GM19452 (cell line): Measurements from ENCODE around the gene PITX2.

Source experiments
- ATAC-seq: cut with Tn5 transposase; IDR thresholded peaks from one replicate; pipeline ENCODE4 v1.9.1; 2021; ENCODE audit not compliant: unreplicated experiment

PITX2 gene

DNA sequence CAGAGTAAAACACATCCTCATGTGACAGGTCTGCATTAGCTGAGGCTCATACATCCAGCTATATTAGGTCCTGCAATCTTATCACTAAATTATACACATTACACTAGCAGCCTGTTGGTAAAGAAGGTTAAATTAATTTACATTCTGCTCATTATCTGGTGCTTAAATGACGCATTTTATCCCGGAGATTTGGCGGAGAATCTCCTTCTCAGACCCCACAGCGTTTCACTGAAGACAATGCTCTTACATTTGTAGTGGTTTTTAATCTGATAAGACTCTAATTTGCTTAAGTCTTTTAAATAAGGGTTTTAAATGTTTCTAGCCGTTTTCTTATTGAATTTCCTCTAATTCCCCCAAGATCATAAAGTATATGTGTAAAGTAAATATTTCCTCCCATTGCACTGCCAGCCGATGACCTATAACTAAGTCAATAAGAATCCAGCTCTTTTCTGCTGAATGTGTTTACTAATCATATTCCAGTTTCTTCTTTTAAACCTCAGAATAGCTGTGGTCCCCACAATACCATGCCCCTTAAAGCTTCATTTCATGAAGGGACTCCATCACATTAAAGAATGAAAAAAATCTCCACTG, 2.1 kb upstream of the PITX2 start:
- ATAC-seq: no peak

DNA sequence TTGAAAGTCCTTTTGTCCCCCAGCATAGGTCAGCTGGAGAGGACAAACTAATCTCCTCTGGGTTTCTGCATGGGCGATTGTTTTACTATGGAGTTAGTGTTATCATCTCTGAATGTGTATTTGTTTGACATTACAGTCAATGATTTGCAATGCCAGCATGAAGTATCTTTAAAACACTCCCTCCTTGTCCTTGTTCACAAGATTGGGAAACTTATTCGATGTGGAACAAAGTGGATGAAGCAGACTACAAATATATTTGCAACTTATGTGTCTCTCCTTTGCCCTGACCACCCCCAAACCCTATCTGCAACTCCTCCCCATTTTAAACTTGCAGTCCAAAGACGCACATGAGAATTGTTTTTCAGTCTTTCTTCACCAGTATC, 1.5 kb upstream of the PITX2 start:
- no peak for ATAC-seq

DNA sequence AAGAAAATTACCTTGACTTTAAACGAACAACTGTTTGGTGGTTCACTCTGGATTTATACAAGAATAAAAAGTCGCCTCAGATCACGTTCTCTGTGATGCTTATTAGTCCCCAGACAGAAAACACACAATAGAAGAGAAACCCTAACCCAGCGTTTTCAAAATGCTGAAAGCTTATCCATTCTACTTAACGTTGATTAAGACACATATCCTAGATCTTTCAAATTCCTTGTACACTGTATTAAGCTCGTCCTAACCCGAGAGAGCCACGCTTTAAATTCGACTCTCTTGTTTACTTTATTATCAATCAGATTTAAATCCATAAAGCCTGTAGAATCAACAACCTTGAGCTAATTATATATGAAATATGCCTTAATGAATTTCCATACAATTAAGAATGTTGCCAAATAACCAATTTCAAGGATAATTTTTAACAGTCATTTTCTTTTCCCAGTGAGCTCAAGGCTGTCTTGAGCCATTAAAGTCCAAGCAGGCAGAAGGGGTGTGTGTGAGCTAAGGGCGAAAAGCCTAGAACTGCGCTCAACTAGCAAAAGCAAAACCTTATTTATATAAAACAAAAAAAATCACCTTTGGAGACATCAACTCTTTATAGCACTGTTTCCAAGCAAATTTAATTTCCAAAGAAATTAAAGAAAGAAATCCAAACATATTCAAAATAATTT, 981 bp upstream of the PITX2 start:
- ATAC-seq: no peak

DNA sequence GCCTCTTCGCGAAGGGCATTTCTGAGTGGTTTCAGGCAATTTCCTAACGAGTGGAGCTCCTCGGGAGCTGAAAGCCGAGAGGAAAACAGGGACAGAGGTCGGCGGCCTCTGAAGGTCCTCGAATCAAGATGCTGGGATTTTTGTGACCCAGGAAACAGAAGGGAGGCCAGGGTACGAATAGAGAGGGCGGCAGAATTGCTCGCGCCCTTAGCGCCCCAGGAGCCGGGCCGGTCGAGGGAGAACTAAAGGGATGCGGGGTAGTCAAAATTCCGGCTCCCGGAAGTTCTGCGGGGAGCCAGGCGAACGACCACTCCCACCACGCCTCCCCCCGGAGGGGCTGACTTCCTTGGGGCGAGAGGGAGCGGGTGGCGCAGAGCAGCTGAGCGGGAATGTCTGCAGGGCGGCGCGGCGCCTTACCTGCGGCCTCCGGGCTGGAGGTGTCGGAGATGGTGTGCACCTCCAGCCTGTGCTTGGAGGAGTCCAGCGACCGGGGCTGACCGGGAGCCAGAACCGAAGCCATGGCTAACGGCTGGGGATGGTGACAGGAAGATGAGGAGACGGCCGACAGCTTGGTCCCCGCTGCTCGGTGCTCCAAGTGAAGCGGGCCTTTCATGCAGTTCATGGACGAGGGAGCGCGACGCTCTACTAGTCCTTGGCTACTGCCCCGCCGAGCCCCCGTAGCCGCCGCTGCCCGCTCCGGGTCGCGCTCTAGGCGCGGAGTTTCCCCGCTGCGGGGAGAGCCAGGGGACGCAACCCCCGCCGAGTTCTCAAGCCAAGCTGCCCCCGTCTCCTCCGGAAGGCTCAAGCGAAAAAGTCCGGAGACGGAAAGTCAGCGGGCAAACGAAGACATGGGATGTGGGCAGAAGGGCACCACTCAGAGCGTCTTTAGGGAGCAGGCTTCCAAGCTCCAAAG, 782 bp downstream of the PITX2 start:
- ATAC-seq: no peak

DNA sequence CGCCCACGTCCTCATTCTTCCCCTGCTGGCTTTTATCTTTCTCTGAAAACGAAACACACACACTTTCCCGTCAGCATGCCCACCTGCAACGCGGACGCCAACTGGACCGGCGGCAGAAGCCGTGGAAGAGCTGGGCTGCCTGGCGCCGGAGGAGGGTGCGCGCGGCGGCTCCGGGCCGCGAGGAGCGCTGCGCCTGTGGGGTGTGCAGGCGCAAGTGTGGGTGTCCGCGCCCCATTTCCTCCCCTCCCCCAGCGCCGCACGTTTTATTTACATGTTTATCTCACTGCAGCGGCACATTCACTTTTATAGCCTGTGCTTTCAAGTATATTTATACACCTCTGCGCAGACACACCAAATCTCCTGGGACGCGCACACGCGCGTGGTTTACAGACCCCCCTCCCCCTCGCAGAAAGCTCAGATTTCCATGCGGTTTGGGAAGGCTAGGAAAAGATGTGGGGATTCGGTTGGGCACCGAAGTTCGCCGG, 1.5 kb downstream of the PITX2 start:
- ATAC-seq: no peak

DNA sequence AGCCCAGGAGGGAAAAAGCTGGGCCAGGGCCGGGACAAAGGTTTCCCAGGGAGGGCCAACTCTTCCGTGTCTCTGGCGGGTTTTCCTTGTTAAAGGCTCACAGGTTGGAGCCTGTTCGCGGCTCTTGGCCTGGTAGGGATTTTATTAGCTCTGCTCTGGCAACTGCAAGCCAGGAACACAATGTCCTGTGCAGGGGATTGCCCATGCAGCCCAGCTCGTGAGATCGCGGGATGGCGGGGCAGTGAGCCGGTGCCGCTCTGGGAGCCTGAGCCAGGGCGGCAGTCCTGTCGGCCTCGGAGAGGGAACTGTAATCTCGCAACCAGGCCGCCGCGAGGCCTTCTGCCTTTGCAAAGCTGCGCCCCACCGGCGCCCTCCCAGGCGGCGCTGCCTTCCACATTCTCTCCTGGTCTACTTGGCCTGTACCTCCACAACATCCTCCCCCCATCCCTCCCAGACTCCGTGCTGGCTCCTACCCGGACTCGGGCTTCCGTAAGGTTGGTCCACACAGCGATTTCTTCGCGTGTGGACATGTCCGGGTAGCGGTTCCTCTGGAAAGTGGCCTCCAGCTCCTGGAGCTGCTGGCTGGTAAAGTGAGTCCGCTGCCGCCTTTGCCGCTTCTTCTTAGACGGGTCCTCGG, 2.1 kb downstream of the PITX2 start:
- no peak for ATAC-seq

DNA sequence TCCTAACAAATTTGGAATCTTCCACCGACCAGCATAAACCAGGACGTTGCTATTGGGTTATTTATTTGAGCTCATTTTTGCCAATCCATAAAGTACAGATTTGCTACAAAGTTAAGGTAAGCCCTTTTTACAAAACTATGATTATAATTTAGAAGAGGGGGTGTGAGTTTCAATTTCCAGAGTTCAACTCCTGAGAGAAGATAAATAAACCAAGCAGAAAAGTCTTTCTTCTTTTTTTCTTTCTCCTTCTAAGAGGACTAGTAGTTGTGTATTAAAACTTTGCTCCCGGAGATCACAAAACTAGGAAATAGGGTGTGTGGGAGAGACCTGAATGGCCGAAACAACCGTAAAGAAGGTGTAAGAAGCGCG, 2.6 kb downstream of the PITX2 start:
- ATAC-seq: no peak

DNA sequence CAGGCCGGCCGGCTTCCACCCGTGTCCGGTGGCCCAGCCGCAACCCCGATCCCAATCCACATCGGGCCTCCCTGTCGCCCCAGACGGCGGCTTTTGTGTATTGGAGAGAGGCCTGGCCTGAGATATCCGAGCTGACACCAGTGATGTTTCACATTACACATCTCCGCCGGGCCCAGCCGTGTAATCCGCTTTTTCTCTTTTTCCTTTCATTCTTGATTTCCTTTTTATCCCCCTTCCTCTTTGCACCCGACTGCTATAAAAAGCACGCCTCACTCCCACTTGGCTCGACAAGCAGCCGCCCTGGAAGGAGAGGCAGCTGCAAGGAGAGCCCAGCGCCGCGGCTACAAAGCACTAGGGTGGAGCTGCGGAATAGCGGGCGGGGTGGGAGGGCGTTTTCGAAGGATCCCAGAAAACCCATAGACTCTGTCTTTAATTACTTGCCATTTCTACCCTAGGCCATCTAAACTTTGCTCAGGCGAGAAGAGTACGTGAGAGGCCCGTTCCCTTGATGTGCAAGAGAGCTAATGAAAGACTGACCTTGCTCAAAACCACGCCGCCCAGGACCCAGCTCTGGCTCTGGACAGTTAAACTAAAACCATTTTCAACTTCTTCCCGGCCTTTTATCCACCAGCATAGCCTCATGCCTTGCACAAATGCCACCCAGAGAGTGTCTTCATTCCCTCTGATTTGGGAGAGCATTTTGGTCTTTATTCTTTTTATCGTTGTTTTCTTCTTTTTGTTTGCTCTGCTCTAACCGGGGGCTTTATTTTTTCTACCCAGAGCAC, 3.2 kb downstream of the PITX2 start:
- no peak for ATAC-seq

DNA sequence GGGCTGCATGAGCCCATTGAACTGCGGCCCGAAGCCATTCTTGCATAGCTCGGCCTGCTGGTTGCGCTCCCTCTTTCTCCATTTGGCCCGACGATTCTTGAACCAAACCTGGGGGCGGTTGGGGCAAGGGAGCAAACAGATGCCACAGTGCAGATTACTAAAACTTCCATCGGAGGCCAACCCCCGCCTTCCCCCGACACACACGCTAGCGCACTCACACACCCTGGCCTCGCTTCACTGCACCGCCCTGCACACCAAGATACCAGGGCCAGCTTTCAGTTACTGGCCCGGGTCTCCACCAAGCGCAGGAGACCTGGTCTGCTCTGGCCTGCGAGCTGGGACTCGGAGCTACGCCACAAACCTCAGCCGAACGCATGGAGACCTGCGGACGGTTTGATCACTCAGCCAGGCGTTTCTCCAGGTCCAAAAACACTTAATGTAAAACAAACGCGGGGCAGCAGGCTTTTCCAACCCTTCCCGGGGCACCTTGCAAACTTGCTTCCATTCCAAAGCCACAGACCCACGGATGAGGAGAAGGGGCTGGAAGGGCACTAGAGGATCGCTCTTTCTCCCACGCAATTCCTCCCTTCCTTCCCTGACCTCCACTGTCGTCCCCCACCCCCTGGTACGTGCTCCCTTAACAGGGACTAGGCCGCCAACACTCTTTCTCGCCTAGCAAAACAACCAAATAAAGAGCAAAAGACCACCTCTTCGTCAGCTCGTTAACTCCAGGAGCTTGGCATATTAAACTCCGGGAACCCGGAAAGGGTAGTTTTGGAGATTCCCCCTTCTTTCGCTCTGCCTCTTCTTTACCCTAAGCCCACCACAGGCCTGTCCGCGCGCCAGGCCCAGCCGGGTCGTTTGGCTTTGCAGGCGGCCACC, 4.1 kb downstream of the PITX2 start:
- ATAC-seq: no peak

DNA sequence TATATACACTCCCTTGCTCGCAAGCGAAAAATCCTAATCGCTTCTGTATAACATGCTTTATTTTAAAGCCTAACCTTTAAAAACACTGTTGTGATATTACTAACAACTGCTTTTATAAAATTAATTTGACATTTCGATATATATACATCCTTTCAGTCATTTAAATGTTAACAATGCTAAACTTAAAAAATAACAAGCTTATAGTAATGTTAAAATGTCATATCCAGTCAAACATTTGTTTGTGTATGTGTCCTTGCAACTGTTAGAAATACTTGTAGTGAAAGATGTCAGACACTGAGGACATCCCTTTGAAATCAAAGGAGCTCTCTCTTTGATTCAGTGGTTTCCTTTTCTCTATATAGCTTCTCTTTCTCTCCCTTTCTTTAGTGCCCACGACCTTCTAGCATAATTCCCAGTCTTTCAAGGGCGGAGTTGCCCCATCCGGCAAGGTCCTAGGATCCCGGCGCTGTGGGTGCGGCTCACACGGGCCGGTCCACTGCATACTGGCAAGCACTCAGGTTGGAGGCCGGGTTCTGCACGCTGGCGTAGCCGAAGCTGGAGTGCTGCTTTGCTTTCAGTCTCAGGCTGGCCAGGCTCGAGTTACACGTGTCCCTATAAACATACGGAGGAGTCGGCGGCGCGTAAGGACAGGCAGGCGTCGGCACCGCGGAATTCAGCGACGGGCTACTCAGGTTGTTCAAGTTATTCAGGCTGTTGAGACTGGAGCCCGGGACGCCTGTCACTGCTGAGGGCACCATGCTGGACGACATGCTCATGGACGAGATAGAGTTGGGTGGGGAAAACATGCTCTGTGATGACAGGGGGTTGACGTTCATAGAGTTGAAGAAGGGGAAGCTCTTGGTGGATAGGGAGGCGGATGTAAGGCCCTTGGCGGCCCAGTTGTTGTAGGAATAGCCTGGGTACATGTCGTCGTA, 5.0 kb downstream of the PITX2 start:
- no peak for ATAC-seq

DNA sequence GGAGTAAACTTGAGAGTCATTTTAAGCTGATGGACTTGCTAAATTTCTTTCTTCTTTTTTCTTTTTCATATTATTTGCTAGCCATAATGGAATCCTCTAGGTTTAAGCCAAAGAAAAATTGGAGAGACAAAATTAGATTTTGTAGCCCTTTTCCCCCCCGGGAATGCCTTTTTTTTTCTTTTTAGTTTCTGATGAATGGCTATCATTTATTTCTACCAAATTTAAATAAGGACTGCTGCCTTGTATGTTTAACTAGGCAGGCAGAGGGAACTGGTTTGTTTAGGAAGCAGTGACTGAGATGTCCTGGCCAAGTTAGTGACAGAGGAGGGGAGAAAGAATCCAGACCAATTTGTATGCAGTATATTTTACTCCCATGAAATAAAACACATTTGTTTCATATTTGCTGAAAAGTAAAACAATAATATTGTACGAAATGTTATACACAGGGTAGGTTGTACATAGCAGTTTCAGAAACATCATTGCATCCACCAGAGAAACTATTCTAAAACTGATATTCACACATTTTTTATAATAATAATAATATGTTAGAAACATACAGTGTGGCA, 5.7 kb downstream of the PITX2 start:
- ATAC-seq: no peak

DNA sequence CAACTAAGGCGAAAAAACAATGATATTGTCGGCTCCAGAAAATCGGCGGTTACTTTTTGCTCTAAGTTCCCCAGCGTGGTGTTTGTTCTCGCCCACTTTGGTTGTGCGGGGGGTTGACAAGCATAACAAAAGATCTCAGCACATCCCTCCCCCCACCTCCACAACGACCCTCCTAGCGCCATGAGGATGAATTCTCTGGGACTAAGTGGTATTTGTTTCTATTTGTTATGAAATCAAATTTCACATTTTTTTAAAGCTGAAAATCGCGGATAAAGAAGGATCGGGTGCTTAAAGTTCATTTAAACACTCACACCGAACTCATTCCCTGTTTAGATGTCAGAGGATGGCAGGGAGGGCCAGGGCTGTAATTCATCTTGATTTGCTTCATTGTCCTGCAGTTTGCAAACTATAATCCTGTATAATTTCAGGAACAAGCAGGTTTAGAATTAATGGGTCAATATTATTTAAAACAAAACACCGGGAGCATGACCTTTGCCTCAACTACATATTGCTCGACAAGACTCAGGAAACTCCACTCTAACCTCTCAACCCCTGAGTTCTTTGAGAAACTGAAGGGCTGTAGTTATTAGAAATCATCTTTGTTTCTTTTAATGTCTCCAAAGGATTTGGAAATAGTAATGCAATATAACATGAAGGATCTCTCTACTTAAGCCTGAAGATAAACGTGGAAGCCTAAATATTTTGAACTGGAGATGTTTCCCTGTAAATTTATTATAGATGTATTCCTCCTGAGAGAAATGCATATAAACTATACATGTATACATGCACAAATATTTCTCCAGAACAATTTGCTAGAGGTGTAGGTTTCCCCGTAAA, 6.4 kb downstream of the PITX2 start:
- no peak for ATAC-seq

DNA sequence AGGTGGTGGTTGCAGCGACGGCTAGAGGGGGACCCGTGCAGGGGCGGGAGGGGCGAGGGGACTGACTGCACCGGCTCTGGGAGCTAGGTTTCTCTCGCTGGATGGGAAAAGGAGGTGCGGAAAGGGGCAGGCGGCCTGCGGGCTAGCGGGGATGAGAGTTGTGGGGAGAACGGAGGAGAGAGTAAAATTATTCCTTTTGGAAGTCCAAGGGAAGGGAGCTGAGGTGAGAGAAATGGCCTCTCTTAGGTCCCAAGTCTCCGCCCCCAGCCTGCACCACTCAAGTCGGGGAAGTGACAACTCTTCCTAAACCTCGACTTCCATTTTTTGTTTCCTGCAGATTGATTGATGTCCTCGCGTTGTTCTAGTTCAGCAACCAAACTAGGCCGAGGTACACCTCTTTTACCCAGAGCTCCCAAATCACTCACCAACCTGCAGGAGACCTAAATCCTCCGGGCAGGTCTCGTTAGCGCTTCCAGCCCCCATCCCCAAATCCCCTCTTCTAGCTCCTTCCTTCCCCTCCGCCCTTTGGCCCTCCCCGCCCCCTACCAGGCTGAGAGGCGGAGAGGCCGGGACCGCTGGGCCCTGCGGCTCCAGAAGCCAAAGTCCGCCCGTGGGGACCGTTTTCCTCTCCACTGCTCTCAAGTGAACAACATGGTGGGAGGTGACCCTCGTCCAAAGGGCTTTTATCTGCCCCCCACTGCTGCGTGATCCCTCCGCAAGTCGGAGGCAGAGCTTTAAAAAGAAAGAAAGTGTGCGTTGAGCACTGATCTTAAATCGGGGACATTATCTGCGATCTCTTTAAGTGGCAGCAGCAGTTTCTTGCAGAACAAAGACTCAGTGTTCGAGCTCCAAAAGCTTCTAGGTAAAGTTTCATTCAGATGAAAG, 7.3 kb downstream of the PITX2 start:
- no peak for ATAC-seq

DNA sequence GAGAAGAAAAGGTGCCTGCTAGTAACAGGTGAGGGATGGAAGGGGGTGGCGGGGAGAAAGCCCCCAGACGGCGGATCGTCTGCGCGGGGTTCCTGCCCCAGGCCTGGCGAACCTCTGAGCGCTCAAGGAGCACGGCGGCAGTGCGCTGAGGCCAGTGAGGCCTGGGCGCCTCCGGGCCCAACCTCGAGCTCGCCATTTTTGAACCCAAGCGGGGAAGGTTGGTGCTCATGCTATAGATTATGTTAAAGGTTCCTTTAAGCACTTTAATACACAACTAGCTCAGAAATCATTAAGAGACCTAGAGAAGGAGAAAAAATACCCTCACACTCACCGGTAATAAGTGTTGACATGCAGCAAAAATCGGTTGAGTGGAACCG, 7.9 kb downstream of the PITX2 start:
- no peak for ATAC-seq

DNA sequence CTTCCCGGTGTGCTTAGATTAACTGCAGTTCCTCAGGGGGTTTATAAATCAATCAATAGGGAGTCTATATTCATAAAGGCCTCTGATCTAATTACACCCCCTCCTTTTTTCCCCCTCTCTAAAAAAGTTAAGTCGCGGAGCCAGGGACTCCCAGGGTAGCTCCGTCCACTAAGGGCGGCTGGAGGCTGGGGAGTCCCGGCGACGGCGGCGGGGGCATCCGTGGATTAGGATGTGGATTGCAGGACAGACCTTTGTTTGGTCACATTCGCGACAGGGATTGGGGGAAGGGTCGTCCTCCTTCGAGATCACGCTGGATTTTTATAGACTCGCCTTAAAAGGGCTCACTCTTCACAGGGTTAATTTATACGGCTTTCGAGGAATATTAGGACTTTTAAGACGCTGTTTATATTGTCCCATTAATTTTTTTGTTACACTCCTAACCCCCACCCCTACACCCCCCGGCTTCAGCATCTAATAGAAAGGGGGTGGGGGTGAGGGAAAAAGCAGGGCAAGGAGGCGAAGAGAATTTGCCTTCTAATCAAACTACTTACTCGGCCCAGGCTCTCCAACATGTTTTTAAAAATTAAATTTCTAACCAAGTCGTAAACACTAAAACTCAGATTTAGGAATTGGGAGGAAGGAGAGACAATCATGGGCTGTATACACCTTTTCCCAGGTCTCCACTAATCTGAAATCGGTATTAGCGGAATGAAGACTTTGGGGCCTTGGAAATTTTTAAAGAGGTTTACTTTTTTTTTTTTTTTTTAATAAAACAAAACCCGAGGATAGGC, 8.5 kb downstream of the PITX2 start:
- ATAC-seq: no peak

DNA sequence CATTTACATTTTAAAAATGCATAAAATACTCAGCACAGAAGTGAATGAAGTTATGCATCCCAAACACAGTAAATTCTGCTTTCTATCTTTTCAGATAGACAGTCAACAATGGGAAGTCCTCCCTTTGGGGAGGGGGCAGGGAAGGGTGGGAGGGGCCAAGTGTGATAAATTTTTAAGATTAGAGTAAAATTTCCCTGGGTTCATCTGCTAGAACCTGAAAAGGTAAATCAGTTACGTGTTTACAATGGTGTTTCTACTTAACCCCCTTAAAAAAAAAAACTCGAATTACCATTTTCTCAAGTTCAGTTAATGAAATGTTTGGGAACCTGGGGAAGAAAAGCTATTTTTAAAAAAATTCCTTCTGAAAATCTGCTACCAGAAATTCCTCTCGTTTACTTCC, 9.1 kb downstream of the PITX2 start:
- ATAC-seq: no peak
